ENCODE results near the gene QSOX2.
A peak's percentile ranks its signal among the peaks of the same experiment; 100 is the strongest.

DNA sequence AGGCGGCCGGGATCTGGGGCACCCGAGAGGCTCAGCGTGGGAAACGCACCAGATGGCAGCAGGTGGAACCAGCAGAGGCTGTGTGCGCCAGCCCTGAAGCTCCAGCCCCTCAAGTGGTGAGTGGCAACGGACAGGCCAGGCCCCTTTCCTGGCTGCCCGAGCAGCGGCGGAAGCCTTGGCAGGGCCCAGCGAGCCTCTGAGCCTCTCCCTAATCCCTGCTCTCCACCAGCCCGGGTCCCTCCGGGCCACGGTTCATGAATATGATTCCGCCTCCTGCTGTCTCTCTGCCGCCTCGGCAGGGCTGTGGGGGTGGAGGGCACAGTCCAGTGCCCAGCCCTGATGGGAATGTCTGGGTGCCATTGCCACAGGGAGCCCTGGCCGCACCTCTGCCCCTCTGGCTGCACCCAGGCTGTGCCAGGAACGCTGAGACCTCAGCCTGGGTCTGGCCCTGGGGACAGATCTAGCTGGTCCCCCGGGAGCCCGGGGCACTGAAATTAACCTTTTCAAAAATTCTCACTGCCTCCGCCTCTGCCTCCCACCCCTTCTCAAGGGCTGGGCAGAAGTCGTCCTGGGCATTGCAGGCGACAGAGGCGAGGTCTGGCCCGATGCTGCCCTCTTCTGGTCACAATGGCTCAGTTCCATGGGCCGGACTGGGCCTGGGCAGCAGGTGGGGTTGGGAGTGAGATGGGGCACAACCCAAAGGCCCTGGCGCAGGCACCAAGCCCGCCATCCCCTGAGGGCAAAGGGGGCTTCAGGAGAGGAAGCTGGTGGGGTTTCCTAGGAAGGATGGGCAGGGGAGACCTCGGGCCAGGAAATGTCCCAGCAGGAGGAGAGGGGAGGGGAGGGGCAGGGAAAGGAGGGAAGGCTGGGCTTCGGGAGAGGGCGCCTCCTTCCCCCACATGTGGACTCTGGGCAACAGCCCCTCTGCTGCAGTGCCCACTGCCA lies 38.0 kb upstream of the QSOX2 start:
- TF ChIP-seq, protein P1, sequence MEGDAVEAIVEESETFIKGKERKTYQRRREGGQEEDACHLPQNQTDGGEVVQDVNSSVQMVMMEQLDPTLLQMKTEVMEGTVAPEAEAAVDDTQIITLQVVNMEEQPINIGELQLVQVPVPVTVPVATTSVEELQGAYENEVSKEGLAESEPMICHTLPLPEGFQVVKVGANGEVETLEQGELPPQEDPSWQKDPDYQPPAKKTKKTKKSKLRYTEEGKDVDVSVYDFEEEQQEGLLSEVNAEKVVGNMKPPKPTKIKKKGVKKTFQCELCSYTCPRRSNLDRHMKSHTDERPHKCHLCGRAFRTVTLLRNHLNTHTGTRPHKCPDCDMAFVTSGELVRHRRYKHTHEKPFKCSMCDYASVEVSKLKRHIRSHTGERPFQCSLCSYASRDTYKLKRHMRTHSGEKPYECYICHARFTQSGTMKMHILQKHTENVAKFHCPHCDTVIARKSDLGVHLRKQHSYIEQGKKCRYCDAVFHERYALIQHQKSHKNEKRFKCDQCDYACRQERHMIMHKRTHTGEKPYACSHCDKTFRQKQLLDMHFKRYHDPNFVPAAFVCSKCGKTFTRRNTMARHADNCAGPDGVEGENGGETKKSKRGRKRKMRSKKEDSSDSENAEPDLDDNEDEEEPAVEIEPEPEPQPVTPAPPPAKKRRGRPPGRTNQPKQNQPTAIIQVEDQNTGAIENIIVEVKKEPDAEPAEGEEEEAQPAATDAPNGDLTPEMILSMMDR (IDR thresholded peaks at IDR 0.05): peak in 5 of 7 experiments; percentile 60 to 86 (median 75)
- no peak for TF ChIP-seq POLR2A (IDR thresholded peaks at IDR 0.05)

Data from stomach (tissue), 4 donors.